ENCODE measurements around the gene RBBP6. TPM values are rescaled to one million over a fixed set of nuclear protein-coding genes. Genes with fewer than 3 reads are reported as not detected.

Gene RBBP6
- total RNA-seq, 1 experiment from 2014 or later, result 54.8 TPM

- no peak overlapping the region for H3K27ac ChIP-seq (ENCODE audit: insufficient read length, low read depth, low read length)
- no peak overlapping the region for H4K8ac ChIP-seq (replicated peaks; ENCODE audit: insufficient read length, low read depth, low read length)
- no peak overlapping the region for H3K18ac ChIP-seq (ENCODE audit: insufficient read length, low read depth, low read length)
- TF ChIP-seq, protein P1, sequence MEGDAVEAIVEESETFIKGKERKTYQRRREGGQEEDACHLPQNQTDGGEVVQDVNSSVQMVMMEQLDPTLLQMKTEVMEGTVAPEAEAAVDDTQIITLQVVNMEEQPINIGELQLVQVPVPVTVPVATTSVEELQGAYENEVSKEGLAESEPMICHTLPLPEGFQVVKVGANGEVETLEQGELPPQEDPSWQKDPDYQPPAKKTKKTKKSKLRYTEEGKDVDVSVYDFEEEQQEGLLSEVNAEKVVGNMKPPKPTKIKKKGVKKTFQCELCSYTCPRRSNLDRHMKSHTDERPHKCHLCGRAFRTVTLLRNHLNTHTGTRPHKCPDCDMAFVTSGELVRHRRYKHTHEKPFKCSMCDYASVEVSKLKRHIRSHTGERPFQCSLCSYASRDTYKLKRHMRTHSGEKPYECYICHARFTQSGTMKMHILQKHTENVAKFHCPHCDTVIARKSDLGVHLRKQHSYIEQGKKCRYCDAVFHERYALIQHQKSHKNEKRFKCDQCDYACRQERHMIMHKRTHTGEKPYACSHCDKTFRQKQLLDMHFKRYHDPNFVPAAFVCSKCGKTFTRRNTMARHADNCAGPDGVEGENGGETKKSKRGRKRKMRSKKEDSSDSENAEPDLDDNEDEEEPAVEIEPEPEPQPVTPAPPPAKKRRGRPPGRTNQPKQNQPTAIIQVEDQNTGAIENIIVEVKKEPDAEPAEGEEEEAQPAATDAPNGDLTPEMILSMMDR (conservative IDR thresholded peaks at IDR 0.05), result no peak
- peaks cover 15 to 36% (median 21%) of the 10 kb centered on the region in 3 experiments; a peak in 6 of 7 replicates for H3K36me3 Mint-ChIP-seq (ENCODE audit: insufficient read depth in 1 of 3, low read depth in 3 of 3)
- no CpG with 5 or more reads among the region's 7 CpGs for WGBS (ENCODE audit: extremely low coverage, insufficient read length, low lambda C conversion rate)
- no peak overlapping the region for H2BK5ac ChIP-seq (ENCODE audit: insufficient read length, low read length)
- H3K14ac ChIP-seq (ENCODE audit: insufficient read depth, low read length), result no peak overlapping the region
- H3K4ac ChIP-seq (ENCODE audit: low read depth, low read length), result no peak overlapping the region
- no peaks in the 10 kb centered on the region for H4K20me1 ChIP-seq (ENCODE audit: control insufficient read depth, insufficient read depth, insufficient read length)
- peaks cover 2% of the 10 kb centered on the region in 2 experiments; a peak in 2 of 5 replicates for H3K9me3 Mint-ChIP-seq
- no peak for DNase-seq
- peaks cover 8% of the 10 kb centered on the region for H3K23me2 ChIP-seq (ENCODE audit: insufficient read length, low read depth, low read length, poor library complexity, severe bottlenecking)
- no peaks in the 10 kb centered on the region for H3K79me1 ChIP-seq (ENCODE audit: insufficient read depth, low read depth, low read length, poor library complexity, severe bottlenecking)
- H3K9ac ChIP-seq (ENCODE audit: extremely low read depth, insufficient read length, low read length), result peak overlapping the region; percentile 86
- H2BK12ac ChIP-seq (ENCODE audit: insufficient read length, low read depth, low read length), result no peak overlapping the region
- no peak overlapping the region for H2BK15ac ChIP-seq (ENCODE audit: low read depth, low read length)
- peaks cover 44% of the 10 kb centered on the region; the same call in 1 of the 2 replicates for H3K79me2 ChIP-seq (ENCODE audit: insufficient read depth, low read length)
- H3K56ac ChIP-seq (ENCODE audit: insufficient read length, low read depth, low read length), result no peak overlapping the region
- no peak overlapping the region for H3T11ph ChIP-seq (ENCODE audit: low read length)
- no peak overlapping the region for H3K23ac ChIP-seq (ENCODE audit: insufficient read length, low read depth, low read length)
- peaks cover 23 to 34% of the 10 kb centered on the region in 2 experiments for H3K4me1 Mint-ChIP-seq
- peak overlapping the region; percentile 17 to 59 (median 28); a peak in 5 of 7 replicates for H3K27ac Mint-ChIP-seq
- H3K4me3 Mint-ChIP-seq, result peak overlapping the region; percentile 98
- no peaks in the 10 kb centered on the region for H3K4me1 ChIP-seq (ENCODE audit: insufficient read depth, low read length)
- no peaks in the 10 kb centered on the region for H3K27me3 Mint-ChIP-seq (ENCODE audit: low read depth)
- peak overlapping the region; percentile 71 for H3K4me2 ChIP-seq (ENCODE audit: insufficient read depth, insufficient read length, low read length)
- no peaks in the 10 kb centered on the region for H3K27me3 ChIP-seq (ENCODE audit: insufficient read depth, low read length)
- H2BK20ac ChIP-seq (ENCODE audit: low read depth, low read length, poor library complexity, severe bottlenecking), result no peak overlapping the region
- H2AK5ac ChIP-seq (ENCODE audit: insufficient read length, low read length), result no peak overlapping the region
- H2BK120ac ChIP-seq (ENCODE audit: low read depth, low read length, poor library complexity, severe bottlenecking), result no peak overlapping the region
- H4K5ac ChIP-seq (ENCODE audit: insufficient read length, low read depth, low read length), result no peak overlapping the region
- H3K9me3 ChIP-seq (ENCODE audit: control insufficient read depth, low read depth, low read length), result no peaks in the 10 kb centered on the region
- H4K91ac ChIP-seq (ENCODE audit: insufficient read length, low read depth, low read length), result no peak overlapping the region
- no peak overlapping the region for H2AFZ ChIP-seq (ENCODE audit: low read length)
These were observed 2.0 kb downstream of the RBBP6 start for GRCh38 chr16:24541233-24541933.

All from H9 (cell line).